ENCODE measurements around the gene ARFGAP1. TPM values are rescaled to one million over a fixed set of nuclear protein-coding genes. Genes with fewer than 3 reads are reported as not detected.

ARFGAP1 gene
- total RNA-seq, 1 donor from 2014 or later = 93.6 TPM

DNA sequence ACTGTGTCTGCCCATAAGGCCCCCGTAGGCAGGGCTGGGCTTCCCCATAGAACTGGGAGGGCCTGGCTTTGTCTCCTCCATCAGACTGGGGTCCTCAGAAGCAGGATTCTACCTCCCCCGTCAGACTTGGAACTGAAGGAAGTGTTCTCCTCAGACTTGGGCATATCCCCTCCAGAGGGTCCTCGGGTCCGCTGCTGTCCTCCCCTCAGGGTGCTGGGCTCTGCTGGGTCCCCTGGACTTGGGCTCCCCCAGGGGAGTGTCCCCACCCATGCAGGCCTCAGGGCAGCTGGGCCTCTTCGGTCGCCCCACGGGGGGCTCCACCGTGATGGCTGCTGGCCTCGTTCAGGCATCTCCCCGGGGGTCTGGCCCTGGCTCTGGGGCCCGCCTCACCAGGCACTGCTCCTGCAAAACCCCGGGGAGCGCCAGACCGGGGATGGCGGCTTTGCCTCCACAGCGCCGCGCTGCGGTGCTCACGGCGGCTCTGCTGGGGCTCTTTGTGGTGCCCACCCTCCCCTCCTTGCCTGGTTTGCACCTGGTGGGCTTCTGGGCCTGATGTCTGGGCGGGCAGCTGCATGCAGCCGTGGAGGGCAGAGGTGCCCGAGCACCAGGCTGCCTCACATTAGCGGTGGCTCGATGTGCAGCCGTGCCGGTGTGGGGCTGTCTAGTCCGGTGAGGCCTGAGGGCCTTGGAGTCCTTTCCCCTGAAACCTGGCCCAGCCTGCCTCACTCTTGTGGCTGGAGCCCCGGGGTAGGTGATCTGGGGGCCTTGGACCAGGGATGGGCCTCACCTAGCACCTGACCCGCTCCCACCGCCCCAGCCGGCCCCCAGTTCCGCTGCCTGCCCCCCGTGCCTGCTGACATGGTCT, 34.3 kb downstream of the ARFGAP1 start:
- Mint-ChIP-seq H3K27me3 (ENCODE audit: unreplicated experiment) (peaks cover 13% of the 10 kb centered on the region), H3K4me1 (ENCODE audit: low read depth, unreplicated experiment) (peaks cover 10% of the 10 kb centered on the region), H3K4me3 (ENCODE audit: unreplicated experiment) (no peak overlapping the region), H3K27ac (ENCODE audit: unreplicated experiment) (no peak overlapping the region), H3K36me3 (ENCODE audit: unreplicated experiment) (no peaks in the 10 kb centered on the region), H3K9me3 (ENCODE audit: unreplicated experiment) (peaks cover 4% of the 10 kb centered on the region)
- TF ChIP-seq, protein P1, sequence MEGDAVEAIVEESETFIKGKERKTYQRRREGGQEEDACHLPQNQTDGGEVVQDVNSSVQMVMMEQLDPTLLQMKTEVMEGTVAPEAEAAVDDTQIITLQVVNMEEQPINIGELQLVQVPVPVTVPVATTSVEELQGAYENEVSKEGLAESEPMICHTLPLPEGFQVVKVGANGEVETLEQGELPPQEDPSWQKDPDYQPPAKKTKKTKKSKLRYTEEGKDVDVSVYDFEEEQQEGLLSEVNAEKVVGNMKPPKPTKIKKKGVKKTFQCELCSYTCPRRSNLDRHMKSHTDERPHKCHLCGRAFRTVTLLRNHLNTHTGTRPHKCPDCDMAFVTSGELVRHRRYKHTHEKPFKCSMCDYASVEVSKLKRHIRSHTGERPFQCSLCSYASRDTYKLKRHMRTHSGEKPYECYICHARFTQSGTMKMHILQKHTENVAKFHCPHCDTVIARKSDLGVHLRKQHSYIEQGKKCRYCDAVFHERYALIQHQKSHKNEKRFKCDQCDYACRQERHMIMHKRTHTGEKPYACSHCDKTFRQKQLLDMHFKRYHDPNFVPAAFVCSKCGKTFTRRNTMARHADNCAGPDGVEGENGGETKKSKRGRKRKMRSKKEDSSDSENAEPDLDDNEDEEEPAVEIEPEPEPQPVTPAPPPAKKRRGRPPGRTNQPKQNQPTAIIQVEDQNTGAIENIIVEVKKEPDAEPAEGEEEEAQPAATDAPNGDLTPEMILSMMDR (IDR thresholded peaks at IDR 0.05; ENCODE audit: partially characterized antibody, unreplicated experiment) = no peak
- DNase-seq = no peak

GRCh38 chr20:63307538-63308217, 35.1 kb downstream of the ARFGAP1 start:
- no peak overlapping the region for H3K4me3 Mint-ChIP-seq (ENCODE audit: unreplicated experiment)
- H3K27me3 Mint-ChIP-seq (ENCODE audit: unreplicated experiment) = peaks cover 12% of the 10 kb centered on the region
- no peak overlapping the region for H3K27ac Mint-ChIP-seq (ENCODE audit: unreplicated experiment)
- peaks cover 10% of the 10 kb centered on the region for H3K4me1 Mint-ChIP-seq (ENCODE audit: low read depth, unreplicated experiment)
- TF ChIP-seq, protein P1 (IDR thresholded peaks at IDR 0.05; ENCODE audit: partially characterized antibody, unreplicated experiment) = no peak
- no peaks in the 10 kb centered on the region for H3K36me3 Mint-ChIP-seq (ENCODE audit: unreplicated experiment)
- H3K9me3 Mint-ChIP-seq (ENCODE audit: unreplicated experiment) = peaks cover 4% of the 10 kb centered on the region
- no peak for DNase-seq

DNA sequence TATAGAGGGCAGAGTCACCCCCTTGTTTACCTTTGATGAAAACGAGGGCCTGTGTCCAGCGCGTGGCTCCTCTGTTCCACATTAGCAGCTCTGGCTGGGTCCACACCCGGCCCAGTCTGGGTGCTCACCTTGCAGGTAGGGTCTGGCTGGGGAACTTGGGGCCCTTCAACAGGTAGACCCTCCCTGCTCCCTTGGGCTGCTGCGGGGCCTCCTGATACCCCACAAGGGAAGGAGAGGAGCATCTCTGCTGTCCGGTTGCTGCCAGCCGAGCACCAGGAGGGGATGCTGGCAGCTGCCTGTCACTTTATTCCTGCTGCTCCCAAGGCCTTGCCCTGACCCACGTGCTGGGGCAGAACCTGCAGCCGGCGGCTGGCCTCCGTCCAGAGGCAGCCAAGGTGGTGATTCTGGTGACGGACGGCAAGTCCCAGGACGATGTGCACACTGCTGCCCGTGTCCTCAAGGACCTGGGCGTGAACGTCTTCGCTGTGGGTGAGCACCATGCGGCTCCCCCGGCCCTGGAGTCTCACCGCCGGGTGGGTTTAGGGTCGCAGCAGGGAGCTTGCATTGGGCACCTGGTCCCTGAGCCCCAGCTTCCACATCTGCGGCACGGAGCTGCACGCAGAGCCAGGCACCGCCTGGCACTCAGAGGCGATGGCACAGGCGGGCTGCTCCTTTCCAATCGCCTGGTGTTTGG, 35.8 kb downstream of the ARFGAP1 start:
- no peak overlapping the region for H3K4me3 Mint-ChIP-seq (ENCODE audit: unreplicated experiment)
- no peak overlapping the region for H3K27ac Mint-ChIP-seq (ENCODE audit: unreplicated experiment)
- peaks cover 10% of the 10 kb centered on the region for H3K27me3 Mint-ChIP-seq (ENCODE audit: unreplicated experiment)

GRCh38 chr20:63309261-63310071, 36.9 kb downstream of the ARFGAP1 start:
- TF ChIP-seq, protein P1 (IDR thresholded peaks at IDR 0.05; ENCODE audit: partially characterized antibody, unreplicated experiment) = peak; percentile 99
- Mint-ChIP-seq H3K27ac (ENCODE audit: unreplicated experiment) (peak overlapping the region; percentile 17), H3K36me3 (ENCODE audit: unreplicated experiment) (no peaks in the 10 kb centered on the region), H3K4me3 (ENCODE audit: unreplicated experiment) (no peak overlapping the region), H3K4me1 (ENCODE audit: low read depth, unreplicated experiment) (peaks cover 10% of the 10 kb centered on the region), H3K27me3 (ENCODE audit: unreplicated experiment) (peaks cover 10% of the 10 kb centered on the region), H3K9me3 (ENCODE audit: unreplicated experiment) (peaks cover 4% of the 10 kb centered on the region)
- DNase-seq = peak; percentile 84

More for the DNA sequence above, 35.8 kb downstream of the ARFGAP1 start:
- H3K4me1 Mint-ChIP-seq (ENCODE audit: low read depth, unreplicated experiment) = peaks cover 10% of the 10 kb centered on the region
- peaks cover 4% of the 10 kb centered on the region for H3K9me3 Mint-ChIP-seq (ENCODE audit: unreplicated experiment)
- TF ChIP-seq, protein P1 (IDR thresholded peaks at IDR 0.05; ENCODE audit: partially characterized antibody, unreplicated experiment) = no peak
- DNase-seq = no peak
- H3K36me3 Mint-ChIP-seq (ENCODE audit: unreplicated experiment) = no peaks in the 10 kb centered on the region

Data from glutamatergic neuron (in vitro differentiated cells).